ENCODE measurements around the gene OPRM1.

OPRM1 gene

DNA sequence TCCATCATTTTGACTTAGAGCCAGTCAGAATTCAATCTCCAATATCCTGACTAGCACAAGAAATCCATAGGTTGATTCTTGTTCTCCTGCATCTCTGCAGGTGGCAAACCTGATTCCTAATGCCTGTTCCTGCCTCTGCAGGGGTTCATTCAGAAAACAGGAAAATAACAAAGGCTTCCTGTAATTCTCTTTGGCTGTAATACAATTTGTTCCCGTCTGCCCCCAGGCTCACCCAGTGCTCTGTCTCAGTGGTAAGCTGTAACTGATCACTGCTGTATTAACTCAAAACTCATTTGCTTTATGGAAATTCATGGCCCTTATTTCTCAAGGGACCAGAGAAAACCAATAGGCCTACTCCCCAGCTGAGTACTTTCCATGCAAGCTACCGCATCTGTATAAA lies 88.6 kb downstream of the OPRM1 start:
- Histone ChIP-seq H3K4me2 (ENCODE audit: insufficient read depth, low read length) (no peak overlapping the region), H3K27me3 (ENCODE audit: insufficient read depth, low read length, poor library complexity) (no peaks in the 10 kb centered on the region), H3K4me1 (ENCODE audit: insufficient read depth, low read length) (no peaks in the 10 kb centered on the region), H3K27ac (ENCODE audit: low read length) (no peak overlapping the region), H3K4me3 (ENCODE audit: low read depth in 1 of 2, low read length in 2 of 2) (no peak overlapping the region), H3K9ac (ENCODE audit: low read depth, low read length) (no peak overlapping the region), H3K79me2 (ENCODE audit: insufficient read depth, low read length) (no peaks in the 10 kb centered on the region), H4K20me1 (ENCODE audit: insufficient read depth, low read length) (no peaks in the 10 kb centered on the region), H3K9me3 (ENCODE audit: insufficient read depth, low read length, severe bottlenecking) (peaks cover 5% of the 10 kb centered on the region), H2AFZ (ENCODE audit: low read depth, low read length) (no peak overlapping the region), H3K36me3 (ENCODE audit: insufficient read depth, low read length) (no peaks in the 10 kb centered on the region)
- TF ChIP-seq, protein P1, sequence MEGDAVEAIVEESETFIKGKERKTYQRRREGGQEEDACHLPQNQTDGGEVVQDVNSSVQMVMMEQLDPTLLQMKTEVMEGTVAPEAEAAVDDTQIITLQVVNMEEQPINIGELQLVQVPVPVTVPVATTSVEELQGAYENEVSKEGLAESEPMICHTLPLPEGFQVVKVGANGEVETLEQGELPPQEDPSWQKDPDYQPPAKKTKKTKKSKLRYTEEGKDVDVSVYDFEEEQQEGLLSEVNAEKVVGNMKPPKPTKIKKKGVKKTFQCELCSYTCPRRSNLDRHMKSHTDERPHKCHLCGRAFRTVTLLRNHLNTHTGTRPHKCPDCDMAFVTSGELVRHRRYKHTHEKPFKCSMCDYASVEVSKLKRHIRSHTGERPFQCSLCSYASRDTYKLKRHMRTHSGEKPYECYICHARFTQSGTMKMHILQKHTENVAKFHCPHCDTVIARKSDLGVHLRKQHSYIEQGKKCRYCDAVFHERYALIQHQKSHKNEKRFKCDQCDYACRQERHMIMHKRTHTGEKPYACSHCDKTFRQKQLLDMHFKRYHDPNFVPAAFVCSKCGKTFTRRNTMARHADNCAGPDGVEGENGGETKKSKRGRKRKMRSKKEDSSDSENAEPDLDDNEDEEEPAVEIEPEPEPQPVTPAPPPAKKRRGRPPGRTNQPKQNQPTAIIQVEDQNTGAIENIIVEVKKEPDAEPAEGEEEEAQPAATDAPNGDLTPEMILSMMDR (IDR thresholded peaks at IDR 0.05; ENCODE audit: borderline replicate concordance, extremely low read depth, low read length, poor library complexity, severe bottlenecking): no peak
- TF ChIP-seq EZH2 (IDR thresholded peaks at IDR 0.05; ENCODE audit: borderline replicate concordance, low read depth, low read length, severe bottlenecking): no peak
- ATAC-seq (ENCODE audit: insufficient read depth, low read depth): no peak
- no peak for DNase-seq

- no peak for ATAC-seq (ENCODE audit: insufficient read depth, low read depth)
- TF ChIP-seq, protein P1 (IDR thresholded peaks at IDR 0.05; ENCODE audit: borderline replicate concordance, extremely low read depth, low read length, poor library complexity, severe bottlenecking): no peak
- TF ChIP-seq EZH2 (IDR thresholded peaks at IDR 0.05; ENCODE audit: borderline replicate concordance, low read depth, low read length, severe bottlenecking): no peak
Measured at GRCh38 chr6:154134471-154135147, 95.6 kb downstream of the OPRM1 start.

GRCh38 chr6:154138793-154139192 lies 99.8 kb downstream of the OPRM1 start:
- H3K36me3 ChIP-seq (ENCODE audit: insufficient read depth, low read length): no peaks in the 10 kb centered on the region
- H3K4me2 ChIP-seq (ENCODE audit: insufficient read depth, low read length): no peak overlapping the region
- H3K9ac ChIP-seq (ENCODE audit: low read depth, low read length): no peak overlapping the region
- H3K4me1 ChIP-seq (ENCODE audit: insufficient read depth, low read length): no peaks in the 10 kb centered on the region
- no peak overlapping the region for H3K27ac ChIP-seq (ENCODE audit: low read length)
- H3K9me3 ChIP-seq (ENCODE audit: insufficient read depth, low read length, severe bottlenecking): no peaks in the 10 kb centered on the region
- no peak for TF ChIP-seq EZH2 (IDR thresholded peaks at IDR 0.05; ENCODE audit: borderline replicate concordance, low read depth, low read length, severe bottlenecking)
- TF ChIP-seq, protein P1 (IDR thresholded peaks at IDR 0.05; ENCODE audit: borderline replicate concordance, extremely low read depth, low read length, poor library complexity, severe bottlenecking): no peak
- no peak for DNase-seq
- H3K4me3 ChIP-seq (ENCODE audit: low read depth in 1 of 2, low read length in 2 of 2): no peak overlapping the region
- H3K79me2 ChIP-seq (ENCODE audit: insufficient read depth, low read length): no peaks in the 10 kb centered on the region
- no peaks in the 10 kb centered on the region for H3K27me3 ChIP-seq (ENCODE audit: insufficient read depth, low read length, poor library complexity)
- ATAC-seq (ENCODE audit: insufficient read depth, low read depth): no peak
- no peaks in the 10 kb centered on the region for H4K20me1 ChIP-seq (ENCODE audit: insufficient read depth, low read length)
- H2AFZ ChIP-seq (ENCODE audit: low read depth, low read length): no peak overlapping the region

More at GRCh38 chr6:154134471-154135147, 95.6 kb downstream of the OPRM1 start:
- H3K27me3 ChIP-seq (ENCODE audit: insufficient read depth, low read length, poor library complexity): no peaks in the 10 kb centered on the region
- DNase-seq: no peak
- H3K4me2 ChIP-seq (ENCODE audit: insufficient read depth, low read length): no peak overlapping the region
- H3K79me2 ChIP-seq (ENCODE audit: insufficient read depth, low read length): no peaks in the 10 kb centered on the region
- no peak overlapping the region for H3K4me3 ChIP-seq (ENCODE audit: low read depth in 1 of 2, low read length in 2 of 2)
- no peaks in the 10 kb centered on the region for H3K36me3 ChIP-seq (ENCODE audit: insufficient read depth, low read length)
- no peaks in the 10 kb centered on the region for H3K4me1 ChIP-seq (ENCODE audit: insufficient read depth, low read length)
- H4K20me1 ChIP-seq (ENCODE audit: insufficient read depth, low read length): no peaks in the 10 kb centered on the region
- H3K27ac ChIP-seq (ENCODE audit: low read length): no peak overlapping the region
- H3K9me3 ChIP-seq (ENCODE audit: insufficient read depth, low read length, severe bottlenecking): no peaks in the 10 kb centered on the region
- no peak overlapping the region for H2AFZ ChIP-seq (ENCODE audit: low read depth, low read length)
- H3K9ac ChIP-seq (ENCODE audit: low read depth, low read length): no peak overlapping the region
